Activated CD8-positive, alpha-beta T cell treated with anti-CD3 and anti-CD28 coated beads, Interleukin-2, amount 10 ng/mL, durations not matched to agents 7 days and 5 days (primary cell): ENCODE measurements around the gene RBBP8NL. TPM values are rescaled to one million over a fixed set of nuclear protein-coding genes. Genes with fewer than 3 reads are reported as not detected.

ENCODE experiments used
- ATAC-seq: fragments of 150-1000 bp; cut with Tn5 transposase; one replicate; pipeline ENCODE4 v1.10.0; 2021; ENCODE audit warnings: moderate library complexity
- CTCF ChIA-PET: fragments of 350-600 bp; sonication (Branson Sonifier 250); formaldehyde crosslinking; loops from one replicate; lab custom pipeline; 2021; ENCODE audit warnings: antibody characterized with exemption; lab: Charles Lee
- POLR2A ChIA-PET: fragments of 350-600 bp; sonication (Branson Sonifier 250); formaldehyde crosslinking; loops from one replicate; lab custom pipeline; 2021; ENCODE audit warnings: antibody characterized with exemption; lab: Charles Lee
- DNase-seq: peaks from one replicate; pipeline ENCODE4 v3.0.0-alpha.2; 2020
- H3K27ac Mint-ChIP-seq: one replicate; pipeline ENCODE4 v1.8.0; 2021; ENCODE audit warnings: mild to moderate bottlenecking, mixed read lengths
- H3K27me3 Mint-ChIP-seq: one replicate; pipeline ENCODE4 v1.8.0; 2021; ENCODE audit warnings: low read depth, mixed read lengths
- H3K36me3 Mint-ChIP-seq: one replicate; pipeline ENCODE4 v1.8.0; 2021; ENCODE audit warnings: low read depth, mixed read lengths
- H3K4me1 Mint-ChIP-seq: one replicate; pipeline ENCODE4 v1.8.0; 2021; ENCODE audit warnings: low read depth, mixed read lengths
- H3K4me3 Mint-ChIP-seq: one replicate; pipeline ENCODE4 v1.8.0; 2021; ENCODE audit warnings: mild to moderate bottlenecking, mixed read lengths
- H3K9me3 Mint-ChIP-seq: one replicate; pipeline ENCODE4 v1.8.0; 2022; ENCODE audit warnings: mixed read lengths; ENCODE audit not compliant: insufficient read depth
- total RNA-seq, 2 experiments: library from RNA; stranded (reverse); gene quantifications; one replicate each; pipeline ENCODE4 v1.2.3, GENCODE V29; 2021

Gene RBBP8NL
- total RNA-seq, 2 experiments from 2014 or later: not detected

DNA sequence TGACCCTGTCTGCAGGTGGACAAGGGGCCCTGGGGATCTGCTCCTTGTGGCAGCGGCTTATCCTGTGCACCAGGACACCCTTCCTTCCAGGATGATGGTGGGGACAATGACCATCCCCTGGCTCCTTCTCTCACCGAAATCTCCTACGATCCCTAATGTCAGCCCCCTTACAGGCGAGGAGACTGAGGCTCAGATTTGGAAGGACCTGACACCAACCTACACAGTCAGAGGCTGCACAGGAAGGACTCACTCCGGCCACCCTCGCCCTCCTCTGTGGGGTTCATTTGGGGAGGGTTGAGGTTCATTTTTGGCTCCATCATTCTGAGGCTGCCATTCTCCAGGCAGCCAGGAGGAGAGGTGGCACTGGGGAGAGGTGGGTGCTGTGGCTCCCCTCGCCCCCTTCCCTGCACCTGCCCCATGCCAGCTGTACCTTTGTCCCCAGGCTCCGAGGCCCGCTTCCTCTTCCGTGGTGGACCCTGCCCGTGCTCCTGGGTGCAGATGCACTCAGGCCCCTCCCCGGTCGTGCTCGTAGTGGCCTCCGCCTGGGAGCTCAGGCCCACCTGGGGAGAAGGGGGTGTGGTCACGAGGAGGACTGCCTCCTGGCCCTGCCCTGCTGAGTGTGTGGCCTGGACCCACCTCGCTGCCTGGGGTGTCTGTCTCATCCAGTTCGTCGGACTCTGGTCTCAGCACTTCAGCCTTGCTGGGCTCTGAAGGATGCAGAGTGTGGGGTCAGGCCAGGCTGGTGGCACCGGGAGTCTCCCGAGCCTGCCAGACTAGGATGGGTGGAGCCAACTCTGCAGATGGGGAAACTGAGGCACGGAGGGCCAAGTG, 14.9 kb downstream of the RBBP8NL start:
- Mint-ChIP-seq H3K36me3 (no peaks in the 10 kb centered on the region), H3K27ac (no peak overlapping the region), H3K4me3 (no peak overlapping the region), H3K27me3 (no peaks in the 10 kb centered on the region), H3K9me3 (no peaks in the 10 kb centered on the region), H3K4me1 (peaks cover 13% of the 10 kb centered on the region)
- ChIA-PET POLR2A (no interaction called here), CTCF (no interaction called here)
- ATAC-seq (no peak), DNase-seq (no peak)

DNA sequence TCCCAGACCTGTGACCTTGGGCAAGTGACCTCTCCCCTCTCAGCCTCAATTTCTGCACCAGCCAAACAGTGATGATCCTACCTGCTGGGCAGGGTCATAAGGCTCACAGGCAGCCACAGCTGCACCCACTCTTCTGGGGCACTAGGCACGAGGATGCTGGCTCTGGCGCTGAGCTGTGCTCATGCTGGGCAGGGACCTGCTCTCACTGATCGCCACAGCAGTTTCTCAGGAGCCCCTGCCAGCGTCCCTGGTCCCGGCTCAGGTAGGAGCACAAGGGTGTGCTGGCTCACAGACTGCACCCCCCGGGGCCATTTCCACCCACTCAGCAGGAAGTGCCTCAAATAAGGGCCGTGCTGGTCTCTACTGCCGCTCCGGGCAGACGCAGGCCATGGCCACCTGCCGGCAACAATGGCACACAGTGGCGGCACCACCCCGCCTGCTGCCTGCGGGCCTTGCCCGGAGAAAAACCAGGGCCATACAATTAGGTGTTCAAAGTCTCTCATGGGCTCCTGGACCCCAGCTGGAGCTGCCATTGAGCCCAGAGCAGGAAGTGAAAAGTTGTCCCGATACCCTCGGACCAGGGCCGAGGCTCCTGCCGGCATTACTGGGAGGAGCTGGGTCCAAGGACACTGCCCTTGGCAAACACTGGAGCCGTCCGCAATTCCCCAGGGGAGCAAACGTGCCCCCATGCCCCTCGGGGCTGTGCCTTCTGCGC, 15.7 kb downstream of the RBBP8NL start:
- no peak overlapping the region for H3K27ac Mint-ChIP-seq
- CTCF ChIA-PET: interaction anchor here (0.7 to 3.1 kb wide), 2 partner anchors 205 to 380 kb away, joined by 4 to 15 read pairs; no protein-coding TSS in a partner anchor
- H3K36me3 Mint-ChIP-seq: no peaks in the 10 kb centered on the region

DNA sequence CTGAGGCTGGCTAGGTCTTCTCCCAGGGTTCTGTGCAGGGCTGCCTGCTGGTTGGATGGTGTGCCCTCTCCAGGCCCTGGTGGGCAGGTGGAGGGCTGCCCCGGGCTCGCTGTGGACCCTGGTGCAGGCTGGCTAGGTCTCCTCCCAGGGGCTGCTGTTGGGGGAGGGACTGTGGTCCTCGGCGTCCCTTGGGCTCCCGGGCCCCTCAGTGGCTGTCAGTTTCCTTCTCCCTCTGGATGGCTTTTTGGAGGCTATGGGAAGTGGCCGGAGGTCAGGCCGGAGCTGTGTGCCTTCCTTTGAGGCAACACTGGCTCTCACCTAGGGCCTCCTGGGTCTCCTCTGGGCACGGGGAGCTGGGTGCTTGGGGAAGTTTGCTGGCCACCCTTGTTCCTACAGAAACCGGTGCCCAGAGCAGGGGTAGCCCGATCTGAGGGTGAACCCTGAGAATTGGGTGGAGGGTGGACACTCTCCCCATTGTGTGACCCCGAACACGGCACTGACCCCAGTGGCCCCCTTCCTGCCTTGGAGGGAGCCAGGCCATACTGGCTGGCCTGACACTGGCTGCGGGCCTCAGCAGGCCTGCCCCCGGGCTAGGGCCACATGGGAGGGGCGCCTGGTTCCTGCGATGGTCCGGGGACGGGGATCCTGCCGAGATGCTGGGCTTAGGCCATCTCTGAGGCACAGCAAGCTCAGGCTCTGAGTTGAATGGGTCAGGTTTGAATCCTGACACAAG, 16.4 kb downstream of the RBBP8NL start:
- Mint-ChIP-seq H3K27ac (no peak overlapping the region), H3K27me3 (no peaks in the 10 kb centered on the region), H3K4me3 (no peak overlapping the region), H3K36me3 (no peaks in the 10 kb centered on the region), H3K4me1 (peaks cover 17% of the 10 kb centered on the region), H3K9me3 (no peaks in the 10 kb centered on the region)
- DNase-seq (no peak), ATAC-seq (no peak)
- POLR2A ChIA-PET: no interaction called here
- CTCF ChIA-PET: interaction anchor here (0.7 to 3.1 kb wide), 10 partner anchors 8 to 397 kb away, joined by 4 to 15 read pairs (median 5); no protein-coding TSS in a partner anchor

More for the DNA sequence above, 15.7 kb downstream of the RBBP8NL start:
- ATAC-seq: no peak
- no peaks in the 10 kb centered on the region for H3K9me3 Mint-ChIP-seq
- no peak for DNase-seq
- POLR2A ChIA-PET: no interaction called here
- H3K4me3 Mint-ChIP-seq: no peak overlapping the region
- peaks cover 13% of the 10 kb centered on the region for H3K4me1 Mint-ChIP-seq
- H3K27me3 Mint-ChIP-seq: no peaks in the 10 kb centered on the region

DNA sequence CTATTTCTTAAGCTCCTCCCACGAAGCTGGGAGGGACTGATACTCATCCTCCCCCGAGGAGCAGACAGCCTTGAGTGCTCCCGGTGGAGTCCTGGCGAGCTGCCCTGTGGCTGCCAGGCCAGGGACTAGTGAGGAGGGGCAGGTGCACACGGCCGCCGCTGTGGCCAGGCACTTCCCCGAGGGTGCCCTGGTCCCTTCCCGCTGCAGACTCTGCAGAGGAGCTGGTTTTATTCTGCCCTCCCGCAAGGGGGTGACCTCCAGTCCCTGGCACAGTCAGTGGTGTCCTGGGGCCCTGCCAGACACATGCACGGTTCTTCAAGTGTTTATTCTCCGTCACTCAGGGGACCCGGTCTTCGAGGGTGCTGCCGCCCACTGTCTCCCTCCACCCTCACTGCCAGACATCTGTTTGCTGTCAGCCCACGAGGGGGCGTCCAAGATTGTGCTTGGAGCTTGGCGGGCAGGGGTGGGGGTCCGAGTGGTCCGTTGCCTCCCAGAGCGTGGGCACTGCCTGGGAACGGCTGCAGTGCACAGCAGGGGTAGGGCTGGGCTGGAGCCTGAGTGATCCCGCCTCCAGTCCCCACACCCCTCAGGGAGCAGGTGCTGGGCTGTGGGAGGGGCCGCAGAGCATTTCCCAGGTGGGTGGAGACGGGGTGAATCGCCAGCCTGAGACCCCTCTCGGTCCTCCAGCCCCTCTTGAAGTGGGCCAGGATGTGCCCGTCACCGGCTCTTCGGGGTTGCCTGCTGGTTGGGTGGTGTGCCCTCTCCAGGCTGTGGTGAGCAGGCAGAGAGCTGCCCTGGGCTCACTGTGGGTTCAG, 17.2 kb downstream of the RBBP8NL start:
- ATAC-seq: no peak
- Mint-ChIP-seq H3K27me3 (no peaks in the 10 kb centered on the region), H3K4me3 (no peak overlapping the region), H3K36me3 (no peaks in the 10 kb centered on the region), H3K9me3 (no peaks in the 10 kb centered on the region), H3K4me1 (peaks cover 24% of the 10 kb centered on the region), H3K27ac (no peak overlapping the region)
- POLR2A ChIA-PET: no interaction called here
- CTCF ChIA-PET: interaction anchor here (0.6 to 3.1 kb wide), 13 partner anchors 9 to 398 kb away, joined by 3 to 15 read pairs (median 5); no protein-coding TSS in a partner anchor
- DNase-seq: peak; percentile 54

DNA sequence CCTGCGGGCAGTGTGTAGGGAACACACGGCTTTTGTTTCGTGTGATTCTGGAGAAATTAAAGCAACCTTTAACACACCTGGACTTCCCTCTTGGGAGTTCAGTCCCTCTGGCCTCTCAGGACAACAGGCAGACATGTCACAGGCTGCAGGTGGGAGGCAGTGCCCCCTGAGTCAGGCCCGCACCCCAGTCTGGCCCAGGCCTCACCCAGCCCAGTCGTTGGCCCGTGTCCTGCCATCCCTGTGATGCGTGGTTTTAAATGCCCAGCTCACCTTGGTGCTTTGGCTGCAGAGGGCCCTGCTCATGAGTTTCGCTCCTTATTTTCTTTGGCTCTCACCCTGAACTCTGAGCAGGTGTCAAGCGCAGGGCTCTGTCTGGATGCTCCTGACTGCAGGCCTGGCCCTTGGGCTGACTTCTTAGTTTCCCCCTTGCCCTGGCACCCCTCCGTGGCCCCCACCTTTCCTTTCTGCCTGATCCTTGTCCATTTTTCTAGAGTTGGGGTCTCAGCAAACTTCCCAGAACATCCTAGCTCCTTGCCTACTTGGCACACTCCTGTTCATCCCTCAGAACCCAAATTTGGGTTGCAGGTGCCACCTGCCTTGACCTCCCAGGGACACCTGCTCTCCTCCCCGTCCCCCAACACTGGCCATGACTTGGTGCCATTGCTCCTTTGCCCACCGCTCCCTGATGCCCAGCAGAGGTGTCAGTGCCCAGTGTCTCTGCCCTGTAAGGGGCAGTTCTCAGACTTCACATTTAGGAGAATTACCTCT, 18.1 kb downstream of the RBBP8NL start:
- no peaks in the 10 kb centered on the region for H3K9me3 Mint-ChIP-seq
- CTCF ChIA-PET: interaction anchor here (0.6 to 3.1 kb wide), 12 partner anchors 9 to 399 kb away, joined by 3 to 15 read pairs (median 5); no protein-coding TSS in a partner anchor
- H3K36me3 Mint-ChIP-seq: no peaks in the 10 kb centered on the region
- no peaks in the 10 kb centered on the region for H3K27me3 Mint-ChIP-seq
- peaks cover 27% of the 10 kb centered on the region for H3K4me1 Mint-ChIP-seq
- DNase-seq: no peak
- H3K4me3 Mint-ChIP-seq: no peak overlapping the region
- POLR2A ChIA-PET: interaction anchor here (2.0 kb wide), 1 partner anchor 22 kb away, joined by 5 read pairs; the partner anchor contains the start of gene RPS21
- H3K27ac Mint-ChIP-seq: no peak overlapping the region
- no peak for ATAC-seq

DNA sequence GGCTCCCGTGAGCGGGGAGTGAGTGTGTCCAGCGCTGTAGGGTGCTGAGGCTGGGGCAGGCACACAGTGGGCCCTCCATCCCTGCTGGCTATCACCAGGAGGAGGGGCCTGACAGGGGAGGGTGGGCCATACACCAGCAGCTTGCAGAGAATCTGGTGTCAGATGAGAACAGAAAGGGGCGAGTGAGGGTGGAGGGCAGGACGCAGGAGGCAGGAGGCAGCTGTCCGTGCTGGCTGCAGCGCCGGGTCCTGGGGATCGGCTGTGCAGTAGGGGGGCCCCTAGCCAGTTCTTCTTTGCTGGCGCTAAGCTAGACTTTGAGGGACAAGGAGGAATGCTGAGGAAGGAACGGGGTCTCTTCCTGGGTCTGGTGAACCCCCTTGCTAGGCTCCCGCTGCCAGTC, 18.7 kb downstream of the RBBP8NL start:
- Mint-ChIP-seq H3K4me3 (no peak overlapping the region), H3K9me3 (no peaks in the 10 kb centered on the region), H3K27ac (no peak overlapping the region), H3K27me3 (no peaks in the 10 kb centered on the region), H3K4me1 (peaks cover 28% of the 10 kb centered on the region), H3K36me3 (no peaks in the 10 kb centered on the region)
- ChIA-PET POLR2A (interaction anchor here (2.0 kb wide), 1 partner anchor 22 kb away, joined by 5 read pairs; the partner anchor contains the start of gene RPS21), CTCF (interaction anchor here (2.4 to 3.1 kb wide), 2 partner anchors 383 to 399 kb away, joined by 9 to 15 read pairs; no protein-coding TSS in a partner anchor)
- DNase-seq: no peak
- no peak for ATAC-seq

DNA sequence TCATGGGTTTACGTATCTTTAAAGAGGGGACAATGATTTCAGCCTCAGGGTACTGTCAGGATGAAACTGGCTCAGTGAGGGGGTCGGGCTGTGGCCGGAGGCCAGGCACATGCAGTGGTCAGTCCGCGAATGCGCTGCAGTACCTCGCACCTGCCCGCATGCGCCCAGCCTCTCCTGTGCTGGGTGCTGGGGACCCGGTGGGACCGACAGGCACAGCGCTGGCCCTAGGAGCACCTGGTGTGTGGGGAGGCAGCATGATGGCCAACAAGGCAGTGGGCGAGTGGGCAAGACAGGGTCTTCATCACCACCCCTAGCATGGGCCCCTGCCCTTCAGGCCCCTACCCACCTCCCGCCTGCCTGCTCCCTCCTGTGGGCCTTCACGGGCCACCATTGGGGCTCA, 19.3 kb downstream of the RBBP8NL start:
- H3K36me3 Mint-ChIP-seq: no peaks in the 10 kb centered on the region
- H3K9me3 Mint-ChIP-seq: no peaks in the 10 kb centered on the region
- DNase-seq (no peak), ATAC-seq (no peak)
- POLR2A ChIA-PET: interaction anchor here (2.0 kb wide), 1 partner anchor 21 kb away, joined by 5 read pairs; the partner anchor contains the start of gene RPS21
- H3K27me3 Mint-ChIP-seq: no peaks in the 10 kb centered on the region
- CTCF ChIA-PET: interaction anchor here (2.4 kb wide), 1 partner anchor 400 kb away, joined by 9 read pairs; no protein-coding TSS in a partner anchor
- H3K4me3 Mint-ChIP-seq: peak overlapping the region; percentile 81
- peak overlapping the region; percentile 92 for H3K27ac Mint-ChIP-seq
- peaks cover 28% of the 10 kb centered on the region for H3K4me1 Mint-ChIP-seq

DNA sequence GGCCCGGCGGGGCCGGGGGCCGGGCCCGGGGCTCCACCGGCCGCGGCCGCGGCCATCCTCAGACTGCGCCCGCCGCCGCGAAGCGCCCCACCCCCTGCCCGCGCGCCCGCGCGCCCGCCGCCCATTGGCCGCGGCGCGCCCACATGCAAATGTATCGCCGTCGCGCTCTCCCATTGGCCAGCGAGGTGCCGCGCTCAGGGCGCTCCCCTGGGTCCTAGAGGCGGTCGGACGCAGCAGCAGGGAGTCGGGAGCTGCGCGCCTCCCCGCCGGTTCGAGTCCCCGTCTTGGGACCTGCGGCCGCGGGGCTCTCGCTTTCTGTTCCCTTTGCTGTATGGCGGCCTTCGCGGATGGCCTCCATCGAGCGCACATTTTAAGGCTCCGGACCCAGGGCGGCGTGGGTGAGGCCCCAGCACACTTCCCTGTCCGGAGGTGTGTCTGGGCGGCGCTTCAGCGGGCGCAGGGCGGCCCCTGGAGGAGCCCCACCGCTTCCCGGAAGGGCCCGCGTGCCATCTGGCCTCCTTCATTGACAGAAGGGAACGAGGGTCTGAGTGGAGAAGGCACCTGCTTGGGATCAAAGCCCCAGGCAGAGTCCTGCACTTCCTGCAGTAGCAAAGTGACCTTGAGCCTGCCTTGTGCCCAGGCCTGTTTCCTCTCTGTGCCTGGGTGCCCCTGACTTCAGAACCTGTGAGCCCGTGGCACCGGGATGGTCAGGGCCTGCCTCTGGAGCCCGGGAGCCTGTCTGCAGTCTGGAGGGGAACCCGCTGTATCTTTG, 19.9 kb downstream of the RBBP8NL start, which contains the start of gene CABLES2:
Gene CABLES2, minus strand, starts transcription at position 65 of the 772 bp plus-strand sequence. Its CDS starts 9 bp downstream, at position 56.
- POLR2A ChIA-PET: interaction anchor here (0.5 to 2.0 kb wide), 4 partner anchors 21 to 1771 kb away, joined by 3 to 5 read pairs (median 3); partner anchors contain the start of gene RPS21
- CTCF ChIA-PET: no interaction called here
- Mint-ChIP-seq H3K9me3 (no peaks in the 10 kb centered on the region), H3K4me3 (peak within 1 kb of the TSS; percentile 81), H3K27me3 (no peaks in the 10 kb centered on the region), H3K4me1 (peaks cover 28% of the 10 kb centered on the region), H3K27ac (peak within 1 kb of the TSS; percentile 92), H3K36me3 (no peaks in the 10 kb centered on the region)
- DNase-seq: peak; percentile 94
- peak; percentile 93 for ATAC-seq

DNA sequence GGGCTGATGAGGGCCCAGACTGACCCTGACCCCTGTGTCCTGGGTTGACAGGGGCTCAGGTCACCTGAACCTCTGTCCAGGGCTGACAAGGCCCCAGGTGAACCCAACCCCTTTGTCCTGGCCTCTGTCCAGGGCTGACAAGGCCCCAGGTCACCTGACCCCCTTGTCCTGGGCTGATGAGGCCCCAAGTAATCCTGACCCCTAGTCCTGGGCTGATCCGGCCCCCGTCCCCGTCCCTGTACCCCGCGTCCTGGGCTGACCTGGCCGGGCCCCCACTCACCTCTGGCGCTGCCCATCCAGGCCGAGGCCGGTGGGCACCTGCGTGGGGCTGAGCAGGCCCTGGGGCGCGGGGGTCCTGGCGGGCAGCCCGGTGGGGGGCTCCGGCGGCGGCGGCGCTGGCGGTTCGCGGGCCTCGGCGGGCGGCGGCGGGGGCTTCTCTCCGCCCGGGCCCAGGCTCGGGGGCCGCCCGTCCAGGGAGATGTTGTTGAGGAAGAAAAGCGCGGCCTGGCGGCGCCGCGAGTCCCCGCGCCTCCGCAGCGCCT, 20.6 kb downstream of the RBBP8NL start:
- ATAC-seq (peak; percentile 2), DNase-seq (no peak)
- no peaks in the 10 kb centered on the region for H3K9me3 Mint-ChIP-seq
- POLR2A ChIA-PET: interaction anchor here (0.5 to 1.0 kb wide), 2 partner anchors 96 to 1772 kb away, joined by 3 read pairs; no protein-coding TSS in a partner anchor
- no peaks in the 10 kb centered on the region for H3K27me3 Mint-ChIP-seq
- peaks cover 28% of the 10 kb centered on the region for H3K4me1 Mint-ChIP-seq
- H3K4me3 Mint-ChIP-seq: peak overlapping the region; percentile 77
- peak overlapping the region; percentile 73 for H3K27ac Mint-ChIP-seq
- H3K36me3 Mint-ChIP-seq: no peaks in the 10 kb centered on the region
- CTCF ChIA-PET: no interaction called here
